GM12872 (cell line): ENCODE results near the gene SLC39A10.

ENCODE experiments used
- TF ChIP-seq, protein P1 (sequence below): IDR thresholded peaks from 3 replicates; pipeline ENCODE4 v1.5.1; 2011; ENCODE audit warnings: low read depth, mild to moderate bottlenecking, low read length, moderate library complexity; ENCODE audit not compliant: insufficient read depth

Gene SLC39A10

DNA sequence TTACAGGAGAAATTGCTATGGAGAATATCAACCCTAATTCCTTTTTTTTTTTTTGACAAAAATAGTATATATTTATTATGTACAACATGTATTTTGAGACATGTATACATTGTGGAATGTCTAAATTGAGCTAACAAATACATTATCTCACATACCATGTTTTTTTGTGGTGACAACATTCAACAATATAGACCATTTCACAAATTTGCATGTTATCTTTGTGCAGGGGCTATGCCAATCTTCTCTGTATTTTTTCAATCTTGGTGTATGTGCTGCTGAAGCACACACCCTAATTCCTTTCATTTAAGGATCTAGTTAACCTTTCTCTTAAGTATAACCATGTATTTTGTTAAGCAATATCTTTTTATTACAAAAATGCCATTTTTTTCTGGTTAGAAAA, 13.2 kb downstream of the SLC39A10 start:
- TF ChIP-seq, protein P1, sequence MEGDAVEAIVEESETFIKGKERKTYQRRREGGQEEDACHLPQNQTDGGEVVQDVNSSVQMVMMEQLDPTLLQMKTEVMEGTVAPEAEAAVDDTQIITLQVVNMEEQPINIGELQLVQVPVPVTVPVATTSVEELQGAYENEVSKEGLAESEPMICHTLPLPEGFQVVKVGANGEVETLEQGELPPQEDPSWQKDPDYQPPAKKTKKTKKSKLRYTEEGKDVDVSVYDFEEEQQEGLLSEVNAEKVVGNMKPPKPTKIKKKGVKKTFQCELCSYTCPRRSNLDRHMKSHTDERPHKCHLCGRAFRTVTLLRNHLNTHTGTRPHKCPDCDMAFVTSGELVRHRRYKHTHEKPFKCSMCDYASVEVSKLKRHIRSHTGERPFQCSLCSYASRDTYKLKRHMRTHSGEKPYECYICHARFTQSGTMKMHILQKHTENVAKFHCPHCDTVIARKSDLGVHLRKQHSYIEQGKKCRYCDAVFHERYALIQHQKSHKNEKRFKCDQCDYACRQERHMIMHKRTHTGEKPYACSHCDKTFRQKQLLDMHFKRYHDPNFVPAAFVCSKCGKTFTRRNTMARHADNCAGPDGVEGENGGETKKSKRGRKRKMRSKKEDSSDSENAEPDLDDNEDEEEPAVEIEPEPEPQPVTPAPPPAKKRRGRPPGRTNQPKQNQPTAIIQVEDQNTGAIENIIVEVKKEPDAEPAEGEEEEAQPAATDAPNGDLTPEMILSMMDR = no peak

DNA sequence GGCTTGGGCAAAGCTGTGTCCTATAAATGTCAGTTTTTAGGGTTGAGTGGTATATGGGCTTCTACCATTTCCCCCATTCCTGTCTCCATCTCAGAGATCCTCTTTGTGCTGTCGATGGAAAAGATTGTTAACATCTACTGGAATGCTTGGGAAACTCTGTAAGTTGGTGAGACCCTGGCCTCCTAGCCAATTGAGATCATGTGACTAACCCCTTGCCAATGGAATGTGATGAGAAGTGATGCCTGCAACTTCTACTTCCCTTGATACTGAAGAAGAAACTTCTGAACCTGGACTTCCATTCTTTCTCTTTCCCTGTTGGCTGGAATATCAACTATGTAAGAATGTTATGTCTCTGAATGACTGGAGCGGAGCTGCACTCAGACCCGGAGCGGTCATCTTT, 14.5 kb downstream of the SLC39A10 start:
- TF ChIP-seq, protein P1 = no peak

- TF ChIP-seq, protein P1 = peak; percentile 29; the same call in 1 of the 3 replicates
Observed at GRCh38 chr2:195672674-195673073, 15.6 kb downstream of the SLC39A10 start.

DNA sequence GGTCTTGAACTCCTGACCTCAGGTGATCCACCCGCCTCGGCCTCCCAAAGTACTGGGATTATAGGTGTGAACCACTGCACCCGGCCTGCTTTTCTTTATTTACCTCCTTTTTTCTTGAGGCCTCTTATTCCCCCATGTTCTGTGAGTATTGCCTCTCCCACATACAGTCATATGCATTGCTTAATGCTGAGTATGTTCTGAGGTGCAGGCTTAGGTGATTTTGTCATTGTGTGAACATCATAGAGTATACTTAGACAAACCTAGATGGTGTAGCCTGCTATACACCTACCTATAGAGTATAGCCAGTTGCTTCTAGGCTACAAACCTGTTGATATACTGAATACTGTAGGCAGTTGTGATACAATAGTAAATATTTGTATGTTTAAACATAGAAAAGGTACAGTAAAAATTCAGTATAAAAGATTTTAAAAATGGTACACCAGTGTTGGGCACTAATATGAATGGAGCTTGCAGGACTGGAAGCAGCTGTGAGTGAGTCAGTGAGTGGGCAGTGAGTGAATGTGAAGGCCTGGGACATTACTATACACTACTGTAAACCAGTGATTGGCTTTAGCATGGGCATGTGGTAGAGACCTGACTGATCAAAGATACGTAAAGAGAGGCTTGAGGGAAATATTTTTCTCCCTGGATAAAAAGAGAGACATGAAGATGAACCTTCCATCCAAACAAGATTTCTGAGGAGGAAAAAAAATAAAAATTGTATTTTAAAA, 17.6 kb downstream of the SLC39A10 start:
- TF ChIP-seq, protein P1 = no peak

GRCh38 chr2:195675783-195676427, 18.9 kb downstream of the SLC39A10 start:
- TF ChIP-seq, protein P1 = no peak

DNA sequence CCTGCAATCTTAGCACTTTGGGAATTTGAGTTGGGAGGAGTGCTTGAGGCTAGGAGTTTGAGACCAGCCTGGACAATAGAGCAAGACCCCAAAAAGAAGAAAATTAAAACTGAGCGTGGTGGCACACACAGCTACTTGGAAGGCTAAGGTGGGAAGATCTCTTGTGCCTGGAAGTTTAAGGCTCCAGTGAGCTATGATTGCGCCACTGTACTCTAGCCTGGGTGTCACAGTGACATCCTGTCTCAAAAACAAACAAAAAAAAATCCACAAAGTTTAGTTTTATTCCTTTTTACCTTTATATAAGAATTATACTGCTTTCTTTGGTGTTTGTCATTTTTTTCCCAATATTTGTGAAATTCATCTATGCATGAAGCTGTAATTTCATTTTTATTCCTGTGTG, 20.3 kb downstream of the SLC39A10 start:
- TF ChIP-seq, protein P1 = no peak

DNA sequence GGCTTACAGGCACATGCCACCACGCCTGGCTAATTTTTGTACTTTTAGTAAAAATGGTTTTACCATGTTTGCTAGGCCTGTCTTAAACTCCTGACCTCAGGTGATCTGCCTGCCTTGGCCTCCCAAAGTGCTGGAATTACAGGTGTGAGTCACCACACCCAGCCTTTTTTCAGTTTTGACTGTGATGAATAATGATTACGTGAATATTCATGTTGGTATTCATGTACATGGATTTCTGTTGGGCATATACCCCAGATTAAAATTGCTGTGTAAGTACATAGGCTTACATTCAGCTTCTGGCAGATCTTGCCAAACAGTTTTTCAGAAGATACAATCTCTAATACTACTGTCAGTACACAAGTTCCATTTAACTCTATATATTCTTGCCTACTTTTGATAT, 20.9 kb downstream of the SLC39A10 start:
- TF ChIP-seq, protein P1 = no peak
